ENCODE results near the gene MAST2. TPM values are rescaled to one million over a fixed set of nuclear protein-coding genes. Genes with fewer than 3 reads are reported as not detected.
"Not testable (repeated sequence)": the region's sequence is repeated elsewhere in the genome, so short reads cannot be mapped to it uniquely, and the experiment has no call there.

Gene MAST2
- polyA plus RNA-seq, 3 donors from 2014 or later: 1.4 to 7.9 (median 7.4) TPM

DNA sequence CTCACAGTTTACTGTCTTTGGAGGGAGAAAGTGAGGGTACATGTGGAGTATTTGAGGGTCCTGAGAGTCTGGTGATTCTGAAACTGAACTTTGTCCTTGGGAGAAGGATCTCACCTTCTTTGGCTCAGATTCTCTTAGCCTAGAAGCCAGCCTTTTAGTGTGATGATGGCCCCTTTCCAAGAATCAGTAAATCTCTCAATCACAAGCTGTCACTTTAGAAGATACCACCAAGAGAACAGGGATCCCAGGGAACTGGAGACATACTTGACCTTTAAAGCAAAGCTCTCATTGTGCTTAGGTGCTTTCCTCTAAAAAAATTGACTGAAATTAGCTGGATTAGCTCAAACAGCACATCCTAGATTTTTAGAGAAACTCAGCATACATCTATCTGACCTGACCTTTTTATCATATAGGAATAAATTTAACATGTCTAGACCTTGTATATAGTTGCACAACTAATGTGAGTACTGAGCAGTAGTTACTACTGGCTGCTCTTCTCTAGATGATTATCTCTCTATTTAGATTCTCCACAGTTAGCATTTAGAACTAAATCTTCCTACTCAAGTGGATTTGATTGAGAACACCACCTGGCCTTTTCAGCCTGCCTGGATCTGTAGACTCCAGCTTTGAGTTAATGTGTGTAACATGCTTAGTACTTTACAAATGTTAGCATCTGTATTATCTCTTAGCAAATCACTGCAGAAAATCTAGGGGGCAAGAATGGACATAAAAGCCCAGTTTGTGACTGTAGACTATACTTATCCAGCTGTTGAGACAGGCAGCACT, 157.7 kb downstream of the MAST2 start:
- Mint-ChIP-seq H3K4me1 (peaks cover 6 to 20% of the 10 kb centered on the region in 2 donors), H3K4me3 (no peak overlapping the region), H3K9me3 (no peaks in the 10 kb centered on the region), H3K36me3 (peaks cover 4 to 14% (median 7%) of the 10 kb centered on the region in 3 donors), H3K27me3 (ENCODE audit: low read depth in 3 of 3) (peaks cover 0 to 1% (median 0%) of the 10 kb centered on the region in 3 donors), H3K27ac (no peak overlapping the region)
- no peak for DNase-seq

DNA sequence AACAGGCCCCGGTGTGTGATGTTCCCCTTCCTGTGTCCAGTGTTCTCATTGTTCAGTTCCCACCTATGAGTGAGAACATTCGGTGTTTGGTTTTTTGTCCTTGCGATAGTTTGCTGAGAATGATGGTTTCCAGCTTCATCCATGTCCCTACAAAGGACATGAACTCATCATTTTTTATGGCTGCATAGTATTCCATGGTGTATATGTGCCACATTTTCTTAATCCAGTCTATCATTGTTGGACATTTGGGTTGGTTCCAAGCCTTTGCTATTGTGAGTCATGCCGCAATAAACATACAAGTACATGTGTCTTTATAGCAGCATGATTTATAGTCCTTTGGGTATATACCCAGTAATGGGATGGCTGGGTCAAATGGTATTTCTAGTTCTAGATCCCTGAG, 158.5 kb downstream of the MAST2 start:
- not testable (repeated sequence) for H3K9me3 Mint-ChIP-seq; H3K27ac Mint-ChIP-seq; H3K27me3 Mint-ChIP-seq (ENCODE audit: low read depth in 3 of 3); H3K4me3 Mint-ChIP-seq; DNase-seq
- Mint-ChIP-seq H3K4me1 (peaks cover 6 to 20% of the 10 kb centered on the region in 2 donors), H3K36me3 (peaks cover 4 to 14% (median 7%) of the 10 kb centered on the region in 3 donors)

DNA sequence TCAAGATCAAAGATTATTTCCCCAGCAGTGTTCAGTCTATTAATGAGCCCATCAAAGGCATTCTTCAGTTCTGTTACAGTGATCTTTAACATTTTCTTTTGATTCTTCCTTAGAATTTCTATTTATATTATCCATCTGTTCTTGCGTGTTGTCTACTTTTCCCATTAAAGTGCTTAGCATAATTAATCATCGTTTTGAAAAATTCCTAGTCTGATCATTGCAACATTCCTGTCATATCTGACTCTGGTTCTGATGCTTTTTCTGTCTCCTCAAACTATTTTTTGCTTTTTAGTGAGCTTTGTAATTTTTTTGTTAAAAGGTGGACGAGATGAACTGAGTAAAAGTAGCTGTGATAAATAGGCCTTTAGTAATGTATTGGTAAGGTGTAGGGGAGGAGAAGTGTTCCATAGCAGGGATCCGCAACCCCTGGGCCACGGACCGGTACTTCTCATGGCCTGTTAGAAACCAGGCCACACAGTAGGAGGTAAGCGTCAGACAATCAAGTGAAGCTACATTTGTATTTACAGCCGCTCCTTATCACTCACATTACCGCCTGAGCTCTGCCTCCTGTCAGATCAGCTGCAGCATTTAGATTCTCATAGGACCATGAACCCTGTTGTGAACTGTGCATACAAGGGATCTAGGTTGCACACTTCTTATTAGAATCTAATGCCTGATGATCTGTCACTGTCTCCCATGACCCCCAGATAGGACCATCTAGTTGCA, 165.7 kb downstream of the MAST2 start:
- Mint-ChIP-seq H3K4me1 (peaks cover 0 to 9% of the 10 kb centered on the region in 2 donors), H3K27me3 (ENCODE audit: low read depth in 3 of 3) (peaks cover 0 to 1% (median 0%) of the 10 kb centered on the region in 3 donors), H3K9me3 (no peaks in the 10 kb centered on the region), H3K4me3 (no peak overlapping the region), H3K36me3 (peaks cover 0 to 8% (median 5%) of the 10 kb centered on the region in 3 donors), H3K27ac (peak overlapping the region in 1 of 6 donors; percentile 46)
- DNase-seq: no peak

DNA sequence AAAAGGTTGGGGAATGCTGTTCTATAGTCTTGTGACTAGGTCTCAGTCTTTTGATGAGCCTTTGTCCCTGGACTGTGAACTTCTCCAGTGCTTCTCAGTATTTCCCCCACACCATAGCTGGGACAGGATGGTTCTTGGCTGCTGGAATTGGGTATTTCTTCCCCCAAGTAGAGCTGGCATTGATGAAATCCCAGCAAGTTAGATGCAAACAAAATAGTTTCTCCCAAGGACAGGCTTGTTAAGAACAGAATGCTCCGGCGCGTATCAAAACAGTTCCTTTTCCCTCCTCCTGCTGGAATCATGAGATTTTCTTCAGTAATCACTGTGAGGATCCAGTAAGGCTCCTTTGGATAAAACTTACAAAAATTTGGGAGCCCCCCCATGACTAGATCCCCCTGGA, 166.5 kb downstream of the MAST2 start:
- Mint-ChIP-seq H3K9me3 (no peaks in the 10 kb centered on the region), H3K4me1 (peaks cover 0 to 4% of the 10 kb centered on the region in 2 donors), H3K27me3 (ENCODE audit: low read depth in 3 of 3) (no peaks in the 10 kb centered on the region), H3K4me3 (no peak overlapping the region), H3K27ac (no peak overlapping the region), H3K36me3 (peaks cover 0 to 8% (median 0%) of the 10 kb centered on the region in 3 donors)
- no peak for DNase-seq

DNA sequence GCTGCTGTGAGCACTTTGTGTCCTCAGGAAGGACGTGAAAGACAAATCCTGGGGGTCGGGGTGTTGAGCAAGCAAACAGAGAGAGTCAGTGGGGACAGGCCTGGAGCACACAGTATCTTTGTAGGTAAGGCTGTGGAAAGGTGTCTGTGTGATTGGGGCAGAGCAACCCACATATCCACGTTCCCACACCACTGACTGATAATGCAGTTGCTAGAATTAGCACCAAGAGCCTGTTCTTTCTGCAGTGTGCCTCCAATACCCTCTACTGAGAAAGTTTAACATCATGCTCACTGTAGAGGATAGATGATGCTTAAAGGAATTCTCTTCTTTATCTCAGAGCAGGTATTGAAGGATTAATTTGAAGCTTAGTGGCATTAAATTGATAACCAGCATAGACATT, 167.9 kb downstream of the MAST2 start:
- Mint-ChIP-seq H3K9me3 (no peaks in the 10 kb centered on the region), H3K27me3 (ENCODE audit: low read depth in 3 of 3) (no peaks in the 10 kb centered on the region), H3K27ac (no peak overlapping the region), H3K36me3 (peaks cover 0 to 8% (median 0%) of the 10 kb centered on the region in 3 donors), H3K4me3 (no peak overlapping the region), H3K4me1 (no peaks in the 10 kb centered on the region)
- DNase-seq: no peak

DNA sequence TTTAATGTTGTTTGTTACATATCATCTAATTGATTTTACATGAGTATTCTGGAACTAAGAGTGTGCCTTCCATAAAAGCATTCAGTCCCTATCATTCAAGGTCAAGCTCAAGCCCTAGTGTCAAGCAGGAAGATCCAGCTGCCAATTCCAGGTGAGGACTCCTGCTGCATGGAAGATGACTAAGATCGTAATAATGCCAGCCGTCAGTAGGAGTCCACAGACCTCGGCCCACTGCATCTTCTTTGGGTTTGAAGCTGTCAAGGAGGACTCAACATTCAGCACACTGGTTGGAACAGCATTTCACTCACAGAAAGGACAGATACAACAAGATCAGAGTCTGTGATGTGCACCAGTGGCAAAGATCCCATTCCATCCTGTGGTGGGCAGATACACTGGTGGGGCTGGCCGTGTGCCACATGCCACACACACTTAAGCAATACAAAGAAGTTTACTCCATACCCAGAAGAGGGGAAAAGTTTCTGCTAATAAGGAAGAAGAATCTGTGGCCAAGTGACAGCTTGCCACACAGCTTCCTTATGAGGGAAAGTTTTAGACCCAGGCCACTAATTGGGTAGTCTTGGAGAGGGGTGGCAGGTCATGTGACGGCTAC, 168.6 kb downstream of the MAST2 start:
- DNase-seq: no peak
- no peaks in the 10 kb centered on the region for H3K9me3 Mint-ChIP-seq
- H3K4me1 Mint-ChIP-seq: no peaks in the 10 kb centered on the region
- H3K36me3 Mint-ChIP-seq: peaks cover 0 to 8% (median 0%) of the 10 kb centered on the region in 3 donors
- no peak overlapping the region for H3K4me3 Mint-ChIP-seq
- peaks cover 0 to 2% (median 0%) of the 10 kb centered on the region in 3 donors for H3K27me3 Mint-ChIP-seq (ENCODE audit: low read depth in 3 of 3)
- no peak overlapping the region for H3K27ac Mint-ChIP-seq

DNA sequence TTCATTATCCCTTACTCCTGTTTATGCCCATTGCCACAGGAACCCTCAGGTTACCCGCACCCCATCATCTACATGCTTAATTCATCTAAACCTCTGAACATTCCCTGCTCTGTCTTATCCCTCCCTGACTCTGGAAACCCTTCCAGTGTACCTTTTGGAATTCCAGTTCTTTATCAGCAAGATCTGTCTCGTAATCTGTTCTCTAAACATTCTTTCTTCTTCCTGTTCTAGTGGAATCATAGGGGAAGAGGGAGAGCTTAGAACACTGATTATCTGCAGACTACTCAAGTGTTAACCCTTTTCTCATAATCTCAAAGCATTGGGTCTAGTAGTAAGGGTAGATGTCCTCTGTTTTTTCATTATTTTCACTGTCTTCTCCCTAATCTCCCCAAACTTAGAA, 169.2 kb downstream of the MAST2 start:
- Mint-ChIP-seq H3K27ac (no peak overlapping the region), H3K36me3 (peaks cover 0 to 8% (median 0%) of the 10 kb centered on the region in 3 donors), H3K9me3 (no peaks in the 10 kb centered on the region), H3K4me1 (no peaks in the 10 kb centered on the region), H3K27me3 (ENCODE audit: low read depth in 3 of 3) (peaks cover 0 to 2% (median 0%) of the 10 kb centered on the region in 3 donors), H3K4me3 (no peak overlapping the region)
- DNase-seq: no peak

DNA sequence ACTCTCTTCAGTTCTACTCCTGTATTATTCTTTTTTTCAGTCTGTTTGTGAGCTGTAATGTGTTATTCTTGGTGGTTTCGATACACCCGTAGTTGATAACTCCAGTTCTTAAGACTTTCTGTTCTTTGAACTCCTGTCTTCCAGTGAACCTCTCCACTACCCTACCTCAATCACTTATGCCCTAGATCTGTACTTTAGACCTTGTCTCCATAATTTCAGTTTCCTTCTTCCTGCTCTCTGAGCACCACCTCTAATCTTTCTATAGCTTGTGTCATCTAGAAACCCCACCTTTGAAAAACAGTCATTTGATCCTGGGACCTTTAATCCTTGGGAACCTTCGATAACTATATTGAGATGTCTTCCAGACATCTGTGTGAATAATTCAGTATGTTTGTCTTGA, 169.7 kb downstream of the MAST2 start:
- no peaks in the 10 kb centered on the region for H3K4me1 Mint-ChIP-seq
- no peak overlapping the region for H3K4me3 Mint-ChIP-seq
- no peak for DNase-seq
- peaks cover 0 to 2% (median 0%) of the 10 kb centered on the region in 3 donors for H3K27me3 Mint-ChIP-seq (ENCODE audit: low read depth in 3 of 3)
- no peak overlapping the region for H3K27ac Mint-ChIP-seq
- H3K36me3 Mint-ChIP-seq: peaks cover 0 to 8% (median 0%) of the 10 kb centered on the region in 3 donors
- no peaks in the 10 kb centered on the region for H3K9me3 Mint-ChIP-seq

DNA sequence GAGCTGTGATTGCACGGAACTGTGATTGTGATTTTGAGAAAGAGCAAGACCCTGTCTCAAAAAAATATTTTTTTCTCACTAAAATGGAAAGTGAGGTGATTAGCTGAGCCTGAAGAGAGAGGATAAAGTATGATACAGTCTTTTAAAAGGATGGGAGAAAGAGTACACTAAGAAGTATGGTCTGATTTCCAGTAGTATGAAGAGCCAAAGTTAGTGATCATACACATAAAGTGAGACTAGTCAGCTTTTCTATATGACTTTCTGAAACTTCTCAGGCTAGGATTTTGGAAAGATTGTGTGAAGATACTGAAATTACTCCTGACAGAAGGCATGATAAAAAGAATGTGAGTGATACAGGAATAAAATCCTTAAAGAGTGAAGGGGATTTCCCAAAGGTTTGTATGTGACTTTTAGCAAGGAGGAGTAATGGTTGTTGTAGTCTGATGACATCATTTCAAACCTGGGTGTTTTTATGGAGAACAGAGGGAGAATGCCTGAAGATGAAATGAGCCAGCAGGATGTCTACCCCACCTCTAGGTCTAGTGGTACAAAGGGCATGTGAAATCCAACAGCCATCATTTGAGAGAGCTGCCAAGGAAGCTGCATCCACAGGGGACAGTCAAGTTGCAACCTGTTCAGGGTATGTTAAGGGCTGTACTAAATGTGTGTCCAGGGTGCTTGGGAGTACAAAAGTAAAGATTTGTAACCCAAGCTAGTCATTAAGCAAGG, 171.3 kb downstream of the MAST2 start:
- no peak for DNase-seq
- Mint-ChIP-seq H3K4me3 (no peak overlapping the region), H3K9me3 (no peaks in the 10 kb centered on the region), H3K27me3 (ENCODE audit: low read depth in 3 of 3) (peaks cover 0 to 2% (median 0%) of the 10 kb centered on the region in 3 donors), H3K4me1 (no peaks in the 10 kb centered on the region), H3K27ac (no peak overlapping the region), H3K36me3 (peaks cover 0 to 8% (median 5%) of the 10 kb centered on the region in 3 donors)

DNA sequence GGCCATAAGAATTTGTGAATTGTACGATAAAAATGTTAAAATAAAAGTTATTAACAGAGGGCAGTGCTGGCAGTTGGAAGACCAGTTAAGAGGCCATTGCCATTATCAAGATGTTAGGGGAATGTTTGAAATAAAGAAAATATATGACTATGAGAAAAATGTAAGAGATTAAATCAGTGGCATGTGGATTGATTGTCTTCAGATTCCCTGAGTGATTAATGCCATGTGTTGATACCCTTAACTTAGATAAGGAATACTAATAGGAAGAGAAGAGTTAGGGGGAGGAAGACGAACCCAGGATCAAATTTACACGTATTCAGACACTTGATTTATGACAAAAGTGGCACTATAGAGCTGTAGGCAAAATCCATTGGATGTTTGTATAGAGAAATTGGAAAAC, 173.2 kb downstream of the MAST2 start:
- Mint-ChIP-seq H3K27ac (no peak overlapping the region), H3K36me3 (peaks cover 0 to 5% (median 3%) of the 10 kb centered on the region in 3 donors), H3K4me1 (no peaks in the 10 kb centered on the region), H3K4me3 (no peak overlapping the region), H3K9me3 (no peaks in the 10 kb centered on the region), H3K27me3 (ENCODE audit: low read depth in 3 of 3) (peaks cover 0 to 2% (median 0%) of the 10 kb centered on the region in 3 donors)
- DNase-seq: no peak

DNA sequence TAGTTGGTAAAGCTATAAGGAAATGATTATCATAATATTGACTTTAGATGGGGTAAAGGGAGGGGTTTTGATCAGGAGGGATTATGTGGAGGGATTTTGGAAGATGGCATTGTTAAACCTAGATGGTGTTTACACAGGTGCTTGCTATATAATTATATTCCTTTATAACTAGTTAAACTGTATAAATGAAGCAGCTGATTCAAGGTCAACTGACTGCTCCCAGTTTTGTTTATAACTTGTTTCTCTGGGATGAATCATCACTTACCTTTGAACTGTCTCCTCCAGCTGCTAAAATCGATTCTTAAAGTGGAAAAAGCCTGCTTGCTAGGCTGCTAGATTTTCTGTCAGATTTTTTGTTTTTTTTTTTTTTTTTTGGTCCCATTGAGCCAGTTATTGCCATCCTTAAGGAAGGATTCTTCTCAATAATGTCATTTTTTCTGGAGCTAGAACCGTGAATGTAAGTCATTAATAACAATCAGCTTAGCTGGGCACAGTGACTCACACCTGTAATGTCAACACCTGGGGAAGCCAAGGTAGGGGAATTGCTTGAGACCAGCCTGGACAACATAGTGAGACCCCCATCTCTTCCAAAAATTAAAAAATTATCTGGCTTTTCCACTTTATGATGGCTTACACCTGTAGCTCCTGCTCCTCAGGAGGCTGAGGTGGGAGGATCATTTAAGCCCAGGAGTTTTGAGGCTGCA, 175.8 kb downstream of the MAST2 start:
- Mint-ChIP-seq H3K27ac (peak overlapping the region in 1 of 6 donors; percentile 51), H3K4me1 (no peaks in the 10 kb centered on the region), H3K27me3 (ENCODE audit: low read depth in 3 of 3) (peaks cover 0 to 2% (median 0%) of the 10 kb centered on the region in 3 donors), H3K9me3 (no peaks in the 10 kb centered on the region), H3K36me3 (peaks cover 0 to 5% (median 0%) of the 10 kb centered on the region in 3 donors), H3K4me3 (no peak overlapping the region)
- no peak for DNase-seq

DNA sequence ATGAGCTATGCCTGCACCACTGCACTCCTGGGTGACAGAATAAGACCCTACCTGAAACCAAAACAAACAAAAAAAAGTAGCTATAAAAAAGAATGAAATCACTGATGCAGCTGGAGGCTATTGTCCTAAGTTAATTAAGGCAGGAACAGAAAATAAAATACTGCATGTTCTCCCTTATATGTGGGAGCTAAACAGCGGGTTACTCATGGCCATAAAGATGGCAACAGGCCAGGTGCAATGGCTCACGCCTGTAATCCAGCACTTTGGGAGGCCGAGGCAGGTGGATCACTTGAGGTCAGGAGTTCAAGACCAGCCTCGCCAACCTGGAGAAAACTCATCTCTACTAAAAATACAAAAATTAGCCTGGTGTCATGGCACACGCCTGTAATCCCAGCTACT, 176.4 kb downstream of the MAST2 start:
- peaks cover 0 to 2% (median 0%) of the 10 kb centered on the region in 3 donors for H3K27me3 Mint-ChIP-seq (ENCODE audit: low read depth in 3 of 3)
- peaks cover 0 to 5% (median 0%) of the 10 kb centered on the region in 3 donors for H3K36me3 Mint-ChIP-seq
- no peak overlapping the region for H3K27ac Mint-ChIP-seq
- DNase-seq: no peak
- no peaks in the 10 kb centered on the region for H3K4me1 Mint-ChIP-seq
- H3K9me3 Mint-ChIP-seq: no peaks in the 10 kb centered on the region
- H3K4me3 Mint-ChIP-seq: no peak overlapping the region

DNA sequence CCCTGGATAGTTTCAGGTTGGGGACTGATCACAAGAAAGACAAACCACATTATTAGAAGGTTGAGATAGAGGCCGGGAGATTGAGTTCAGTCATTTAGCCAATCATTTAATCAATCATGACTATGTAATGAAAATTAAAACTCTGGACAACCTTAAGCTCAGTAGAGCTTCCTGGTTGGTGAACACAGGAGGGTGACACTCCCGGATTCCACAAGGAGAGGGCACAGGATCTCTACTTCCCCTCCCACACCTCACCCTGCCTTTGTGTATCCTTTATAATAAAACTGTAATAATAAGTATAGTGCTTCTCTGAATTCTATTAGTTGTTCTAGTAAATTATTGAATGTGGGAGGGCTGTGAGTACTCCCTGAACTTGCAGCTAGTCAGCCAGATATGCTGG, 178.9 kb downstream of the MAST2 start:
- H3K4me3 Mint-ChIP-seq: no peak overlapping the region

More for the DNA sequence above, 178.9 kb downstream of the MAST2 start:
- no peak for DNase-seq
- Mint-ChIP-seq H3K4me1 (no peaks in the 10 kb centered on the region), H3K27me3 (ENCODE audit: low read depth in 3 of 3) (no peaks in the 10 kb centered on the region), H3K36me3 (peaks cover 0 to 5% (median 0%) of the 10 kb centered on the region in 3 donors), H3K27ac (no peak overlapping the region), H3K9me3 (no peaks in the 10 kb centered on the region)
